NOMO-1 (cell line): ENCODE measurements around the gene EIF2AK2.

Source experiments
- DNase-seq, 2 experiments: peaks; one replicate each; lab custom pipeline; 2025; ENCODE audit not compliant: unreplicated experiment in 2 of 2; lab: John Stamatoyannopoulos, UW

Gene EIF2AK2

GRCh38 chr2:37173741-37174140 lies 17.0 kb upstream of the EIF2AK2 start:
- DNase-seq: no peak

- DNase-seq: no peak
Measured at GRCh38 chr2:37171624-37171950, 14.8 kb upstream of the EIF2AK2 start.

GRCh38 chr2:37168217-37168981 lies 11.6 kb upstream of the EIF2AK2 start:
- peak in 1 of 2 experiments; percentile 41 for DNase-seq

- no peak for DNase-seq
Measured at GRCh38 chr2:37167636-37168180, 10.9 kb upstream of the EIF2AK2 start.

- DNase-seq: no peak
Measured at GRCh38 chr2:37164757-37165156, 8.0 kb upstream of the EIF2AK2 start.

- DNase-seq: peak; percentile 4 to 12
Measured at GRCh38 chr2:37156071-37156856, 516 bp downstream of the EIF2AK2 start.

- peak in 1 of 2 experiments; percentile 19 for DNase-seq
Measured at GRCh38 chr2:37154785-37155184, 2.0 kb downstream of the EIF2AK2 start.

- DNase-seq: no peak
Measured at GRCh38 chr2:37153224-37153623, 3.6 kb downstream of the EIF2AK2 start.

GRCh38 chr2:37149626-37150322 lies 7.0 kb downstream of the EIF2AK2 start:
- no peak for DNase-seq

GRCh38 chr2:37148325-37148724 lies 8.5 kb downstream of the EIF2AK2 start:
- no peak for DNase-seq

- no peak for DNase-seq
Measured at GRCh38 chr2:37146062-37146461, 10.7 kb downstream of the EIF2AK2 start.

- DNase-seq: peak in 1 of 2 experiments; percentile 14
Measured at GRCh38 chr2:37143974-37144373, 12.8 kb downstream of the EIF2AK2 start.

- DNase-seq: no peak
Measured at GRCh38 chr2:37142546-37142945, 14.2 kb downstream of the EIF2AK2 start.

GRCh38 chr2:37132914-37133313 lies 23.9 kb downstream of the EIF2AK2 start:
- DNase-seq: no peak

GRCh38 chr2:37125416-37125815 lies 31.4 kb downstream of the EIF2AK2 start:
- no peak for DNase-seq

GRCh38 chr2:37119157-37119556 lies 37.6 kb downstream of the EIF2AK2 start:
- no peak for DNase-seq

- no peak for DNase-seq
Measured at GRCh38 chr2:37117566-37117965, 39.2 kb downstream of the EIF2AK2 start.

- DNase-seq: no peak
Measured at GRCh38 chr2:37111958-37112357, 44.8 kb downstream of the EIF2AK2 start.

GRCh38 chr2:37110306-37111212 lies 46.2 kb downstream of the EIF2AK2 start:
- DNase-seq: no peak

- DNase-seq: no peak
Measured at GRCh38 chr2:37109523-37109922, 47.3 kb downstream of the EIF2AK2 start.
